Measurements from ENCODE around the gene NT5E. TPM values are rescaled to one million over a fixed set of nuclear protein-coding genes. Genes with fewer than 3 reads are reported as not detected.
A peak's percentile ranks its signal among the peaks of the same experiment; 100 is the strongest.

The NT5E gene
- total and polyA plus RNA-seq, 2 donors (not counting 3 experiments of a cell fraction or from before 2014, with no cell fraction given) = 59.3 to 115 TPM

DNA sequence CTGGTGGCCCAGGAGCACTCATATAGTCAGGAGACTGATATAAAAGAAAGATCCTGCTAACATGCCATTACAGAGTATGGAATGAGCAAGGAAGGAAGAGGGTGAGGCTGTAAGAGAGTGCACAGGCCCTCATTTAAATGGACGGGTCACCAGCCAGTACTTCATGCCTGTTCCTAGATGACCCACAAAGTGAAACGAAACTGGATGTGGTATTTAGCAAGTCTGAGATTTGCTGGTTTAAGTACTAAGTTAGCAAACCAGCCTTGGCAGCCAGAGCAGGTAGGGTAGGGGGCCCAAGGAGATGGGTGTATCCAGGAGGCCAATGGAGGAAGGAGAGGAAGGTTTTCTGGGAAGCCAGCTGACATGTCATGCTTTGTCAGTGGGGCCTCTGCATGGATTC lies 15.9 kb downstream of the NT5E start:
- FAIRE-seq (no peak), DNase-seq (ENCODE audit: low read depth, low spot score) (no peak)
- H3K4me2 ChIP-seq (ENCODE audit: insufficient read depth, low read length) = peak overlapping the region; percentile 79
- intact Hi-C loops (cut with micrococcal nuclease) (loop anchor here (10.0 kb wide), 1 partner anchor 821 kb away; no protein-coding TSS in a partner anchor), dilution Hi-C loops (cut with MboI; ENCODE audit: extremely low pct_ligation_motif_present, low sequenced_read_pairs) (loop anchor here (25.0 kb wide), 1 partner anchor 103 kb away; no protein-coding TSS in a partner anchor)
- peak overlapping the region; percentile 96 for H3K9ac ChIP-seq (replicated peaks; ENCODE audit: extremely low read depth, insufficient read depth, low read length)
- H3K27ac ChIP-seq (ENCODE audit: insufficient read depth, low read depth, low read length) = peak overlapping the region; percentile 100
- peaks cover 16% of the 10 kb centered on the region for H3K79me2 ChIP-seq (ENCODE audit: control insufficient read depth, insufficient read depth, low read length)
- no peaks in the 10 kb centered on the region for H3K27me3 ChIP-seq (ENCODE audit: control insufficient read depth in 2 of 2, insufficient read depth in 2 of 2, low read length in 2 of 2)
- H3K4me3 ChIP-seq (replicated peaks in 1 of 3; ENCODE audit: insufficient read depth in 1 of 3, low read depth in 1 of 3, low read length in 3 of 3) = no peak overlapping the region
- H3K36me3 ChIP-seq (ENCODE audit: control insufficient read depth in 2 of 2, extremely low read depth in 1 of 2, insufficient read depth in 2 of 2, low read length in 2 of 2) = peaks cover 0 to 5% of the 10 kb centered on the region in 2 experiments
- TF ChIP-seq GATA2 (IDR thresholded peaks at IDR 0.05; ENCODE audit: insufficient read depth, insufficient read length, low read depth, low read length) (no peak), EZH2 (IDR thresholded peaks at IDR 0.05; ENCODE audit: borderline replicate concordance, low read depth, low read length, severe bottlenecking) (no peak), MYC (IDR thresholded peaks at IDR 0.05; ENCODE audit: low read depth, low read length) (no peak), FOS (IDR thresholded peaks at IDR 0.05; ENCODE audit: borderline replicate concordance, insufficient read depth, low read length) (no peak), JUN (IDR thresholded peaks at IDR 0.05; ENCODE audit: borderline replicate concordance, insufficient read depth, insufficient read length, low read depth) (no peak), POLR2A (IDR thresholded peaks at IDR 0.05; ENCODE audit: low read depth, low read length) (no peak), POLR2AphosphoS5 (IDR thresholded peaks at IDR 0.05; ENCODE audit: insufficient read depth, low read depth, low read length) (no peak)
- TF ChIP-seq, protein P1, sequence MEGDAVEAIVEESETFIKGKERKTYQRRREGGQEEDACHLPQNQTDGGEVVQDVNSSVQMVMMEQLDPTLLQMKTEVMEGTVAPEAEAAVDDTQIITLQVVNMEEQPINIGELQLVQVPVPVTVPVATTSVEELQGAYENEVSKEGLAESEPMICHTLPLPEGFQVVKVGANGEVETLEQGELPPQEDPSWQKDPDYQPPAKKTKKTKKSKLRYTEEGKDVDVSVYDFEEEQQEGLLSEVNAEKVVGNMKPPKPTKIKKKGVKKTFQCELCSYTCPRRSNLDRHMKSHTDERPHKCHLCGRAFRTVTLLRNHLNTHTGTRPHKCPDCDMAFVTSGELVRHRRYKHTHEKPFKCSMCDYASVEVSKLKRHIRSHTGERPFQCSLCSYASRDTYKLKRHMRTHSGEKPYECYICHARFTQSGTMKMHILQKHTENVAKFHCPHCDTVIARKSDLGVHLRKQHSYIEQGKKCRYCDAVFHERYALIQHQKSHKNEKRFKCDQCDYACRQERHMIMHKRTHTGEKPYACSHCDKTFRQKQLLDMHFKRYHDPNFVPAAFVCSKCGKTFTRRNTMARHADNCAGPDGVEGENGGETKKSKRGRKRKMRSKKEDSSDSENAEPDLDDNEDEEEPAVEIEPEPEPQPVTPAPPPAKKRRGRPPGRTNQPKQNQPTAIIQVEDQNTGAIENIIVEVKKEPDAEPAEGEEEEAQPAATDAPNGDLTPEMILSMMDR (IDR thresholded peaks at IDR 0.05; ENCODE audit: extremely low read depth in 1 of 2, insufficient read depth in 1 of 2, low read depth in 1 of 2, low read length in 2 of 2) = no peak
- TF ChIP-seq, protein P2, sequence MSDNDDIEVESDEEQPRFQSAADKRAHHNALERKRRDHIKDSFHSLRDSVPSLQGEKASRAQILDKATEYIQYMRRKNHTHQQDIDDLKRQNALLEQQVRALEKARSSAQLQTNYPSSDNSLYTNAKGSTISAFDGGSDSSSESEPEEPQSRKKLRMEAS (IDR thresholded peaks at IDR 0.05; ENCODE audit: insufficient read depth, insufficient read length) = no peak
- no peaks in the 10 kb centered on the region for H4K20me1 ChIP-seq (replicated peaks; ENCODE audit: control insufficient read depth, extremely low read depth, insufficient read depth, low read length)
- no TSS peak for BruUV-seq (replicated peaks)
- no peaks in the 10 kb centered on the region for H3K9me1 ChIP-seq (replicated peaks; ENCODE audit: control insufficient read depth, extremely low read depth, insufficient read depth, low read length)
- no peaks in the 10 kb centered on the region for H3K9me3 ChIP-seq (replicated peaks; ENCODE audit: control insufficient read depth, insufficient read depth, low read length)
- ChIA-PET POLR2A (interaction anchor here (1.3 kb wide), 1 partner anchor 10 kb away, joined by 3 read pairs; no protein-coding TSS in a partner anchor), CTCF (interaction anchor here (3.6 to 22.7 kb wide), 2 partner anchors 14 to 111 kb away, joined by 12 to 541 read pairs; no protein-coding TSS in a partner anchor)
- H3K4me1 ChIP-seq (ENCODE audit: control insufficient read depth, extremely low read depth, insufficient read depth, low read length) = peaks cover 56% of the 10 kb centered on the region
- H2AFZ ChIP-seq (ENCODE audit: low read depth, low read length) = no peak overlapping the region
